Measurements from ENCODE around the gene TRERF1. TPM values are rescaled to one million over a fixed set of nuclear protein-coding genes. Genes with fewer than 3 reads are reported as not detected.
A peak's percentile ranks its signal among the peaks of the same experiment; 100 is the strongest.

TRERF1 gene
- total and polyA plus RNA-seq, 2 of the 8 experiments (the other 6 are each of a cell fraction or from before 2014, with no cell fraction given) = 10.8 to 21.5 TPM

DNA sequence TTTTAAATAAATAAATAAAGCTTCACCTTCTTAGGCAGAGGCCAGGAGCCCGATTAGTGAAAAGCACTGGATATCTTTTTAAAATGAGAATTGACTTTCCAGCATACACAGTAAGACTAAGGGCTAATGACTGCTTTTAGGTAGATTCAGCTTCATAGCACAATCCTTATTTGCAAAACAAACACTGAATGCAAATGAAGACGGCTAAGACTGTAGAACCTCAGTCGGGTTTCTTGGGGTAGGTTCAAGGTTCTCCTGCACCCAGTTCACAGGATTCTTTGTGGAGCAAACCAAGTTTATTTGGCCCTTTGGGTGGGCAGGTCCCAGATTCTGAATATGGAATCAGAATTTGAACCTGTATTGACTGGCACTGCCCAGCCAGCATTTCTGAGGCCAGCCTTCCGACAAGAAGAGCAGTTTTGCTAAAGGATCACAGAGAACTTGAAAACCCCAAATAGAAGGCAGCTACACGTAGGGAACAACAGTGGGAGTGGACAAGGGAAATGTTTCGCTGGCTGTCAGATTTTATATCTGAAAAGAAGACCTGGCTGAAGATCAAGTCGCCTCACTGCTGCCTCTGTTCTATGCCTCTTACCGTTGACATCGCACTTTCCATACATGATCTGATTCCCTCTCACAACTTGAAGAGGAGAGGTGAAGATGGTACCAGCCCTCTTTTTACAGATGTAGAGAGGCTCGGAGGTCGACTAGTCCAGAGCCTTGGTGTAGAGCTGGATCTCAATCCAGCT is 8.2 kb downstream of the TRERF1 start:
- Histone ChIP-seq H3K4ac (replicated peaks; ENCODE audit: insufficient read length, low read depth, low read length) (peak overlapping the region; percentile 12), H2BK20ac (ENCODE audit: low read length) (peak overlapping the region; percentile 83), H3K56ac (replicated peaks; ENCODE audit: insufficient read length, low read depth, low read length) (no peak overlapping the region), H2AFZ (ENCODE audit: low read length) (no peak overlapping the region), H3K27me3 (replicated peaks in 1 of 4; ENCODE audit: control insufficient read depth in 3 of 4, extremely low read depth in 1 of 4, insufficient read depth in 3 of 4, low read length in 3 of 4) (no peaks in the 10 kb centered on the region), H3K18ac (ENCODE audit: extremely low read depth, low read length) (peak overlapping the region; percentile 90), H2BK5ac (ENCODE audit: low read depth, low read length) (peak overlapping the region; percentile 84), H3K79me1 (ENCODE audit: low read depth, low read length) (peaks cover 14% of the 10 kb centered on the region), H3K9ac (replicated peaks in 1 of 4; ENCODE audit: extremely low read depth in 1 of 4, low read depth in 3 of 4, low read length in 3 of 4) (no peak overlapping the region; a peak in 1 of 7 replicates), H2AK5ac (ENCODE audit: low read depth, low read length) (peak overlapping the region; percentile 91; the same call in 1 of the 2 replicates), H3K27ac (ENCODE audit: low read depth, low read length) (no peak overlapping the region), H3K9me3 (ENCODE audit: insufficient read depth in 2 of 2, low read depth in 1 of 2, low read length in 1 of 2) (no peaks in the 10 kb centered on the region), H2BK15ac (ENCODE audit: low read length) (peak overlapping the region; percentile 78; the same call in 1 of the 2 replicates), H3K23me2 (ENCODE audit: low read depth, low read length) (peaks cover 5% of the 10 kb centered on the region), H3K4me2 (ENCODE audit: insufficient read depth in 1 of 2, low read depth in 2 of 2, low read length in 2 of 2) (peak overlapping the region; percentile 46 to 73), H3K36me3 (ENCODE audit: control insufficient read depth in 2 of 4, insufficient read depth in 4 of 4, low read length in 3 of 4) (no peaks in the 10 kb centered on the region), H4K5ac (ENCODE audit: insufficient read length, low read depth, low read length) (peak overlapping the region; percentile 65), H3K4me1 (replicated peaks in 1 of 4; ENCODE audit: control insufficient read depth in 3 of 4, insufficient read depth in 4 of 4, low read length in 3 of 4) (peaks cover 30 to 56% (median 42%) of the 10 kb centered on the region in 4 experiments), H2BK12ac (ENCODE audit: low read depth, low read length) (peak overlapping the region; percentile 88; the same call in 1 of the 2 replicates), H3K4me3 (ENCODE audit: extremely low read depth in 1 of 4, insufficient read depth in 2 of 4, low read depth in 3 of 4, low read length in 4 of 4) (peak overlapping the region in 1 of 4 experiments; percentile 54; a peak in 1 of 8 replicates), H4K20me1 (replicated peaks in 1 of 2; ENCODE audit: control insufficient read depth in 1 of 2, insufficient read depth in 2 of 2, low read length in 2 of 2) (peaks cover 0 to 5% of the 10 kb centered on the region in 2 experiments), H3K79me2 (ENCODE audit: control insufficient read depth in 1 of 2, insufficient read depth in 2 of 2, low read length in 2 of 2) (peaks cover 51 to 98% of the 10 kb centered on the region in 2 experiments), H2BK120ac (replicated peaks; ENCODE audit: low read depth, low read length) (no peak overlapping the region), H3K23ac (ENCODE audit: insufficient read length) (no peak overlapping the region), H3K14ac (ENCODE audit: insufficient read length) (no peak overlapping the region), H4K91ac (replicated peaks; ENCODE audit: insufficient read length, low read length) (peak overlapping the region; percentile 20), H4K8ac (ENCODE audit: extremely low read depth, insufficient read depth, low read length) (no peak overlapping the region)
- ChIA-PET POLR2A (ENCODE audit: partially characterized antibody) (interaction anchor here (0.8 to 6.2 kb wide), 7 partner anchors 8 to 181 kb away, joined by 3 to 88 read pairs (median 4); partner anchors contain the start of genes TRERF1 and UBR2), CTCF (ENCODE audit: partially characterized antibody) (interaction anchor here (1.3 to 3.5 kb wide), 5 partner anchors 10 to 105 kb away, joined by 3 to 19 read pairs (median 9); no protein-coding TSS in a partner anchor)
- TF ChIP-seq JUND (IDR thresholded peaks at IDR 0.05; ENCODE audit: low read length) = no peak
- TF ChIP-seq GABPA (IDR thresholded peaks at IDR 0.05; ENCODE audit: borderline replicate concordance, insufficient read depth, low read length) = no peak
- TF ChIP-seq SUZ12 (IDR thresholded peaks at IDR 0.05; ENCODE audit: low read length) = no peak
- TF ChIP-seq CREB1 (IDR thresholded peaks at IDR 0.05) = no peak
- no peak for TF ChIP-seq SIRT6 (IDR thresholded peaks at IDR 0.05; ENCODE audit: low read length)
- no peak for TF ChIP-seq EP300 (IDR thresholded peaks at IDR 0.05; ENCODE audit: borderline replicate concordance in 1 of 2, low read depth in 2 of 2, low read length in 2 of 2)
- TF ChIP-seq JUN (IDR thresholded peaks at IDR 0.05; ENCODE audit: low read depth, low read length) = no peak
- no peak for TF ChIP-seq MAFK (IDR thresholded peaks at IDR 0.05; ENCODE audit: low read depth, low read length)
- TF ChIP-seq, protein P1, sequence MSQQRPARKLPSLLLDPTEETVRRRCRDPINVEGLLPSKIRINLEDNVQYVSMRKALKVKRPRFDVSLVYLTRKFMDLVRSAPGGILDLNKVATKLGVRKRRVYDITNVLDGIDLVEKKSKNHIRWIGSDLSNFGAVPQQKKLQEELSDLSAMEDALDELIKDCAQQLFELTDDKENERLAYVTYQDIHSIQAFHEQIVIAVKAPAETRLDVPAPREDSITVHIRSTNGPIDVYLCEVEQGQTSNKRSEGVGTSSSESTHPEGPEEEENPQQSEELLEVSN (IDR thresholded peaks at IDR 0.05) = no peak
- TF ChIP-seq RBBP5 (IDR thresholded peaks at IDR 0.05; ENCODE audit: borderline replicate concordance, low read depth, low read length) = no peak
- FAIRE-seq (no peak), DNase-seq (ENCODE audit: low read depth in 1 of 2, low spot score in 2 of 2) (no peak)
- 56% methylated on average over 11 of the region's 11 CpGs; no CpG with 5 or more reads in 1 of the 2 experiments for WGBS, 2 experiments (ENCODE audit: extremely low coverage in 1 of 2, insufficient coverage in 1 of 2, insufficient read length in 1 of 2, insufficient replicate concordance in 2 of 2, low coverage in 1 of 2, low lambda C conversion rate in 2 of 2, missing lambda C conversion rate in 1 of 2)

Measured in H1 (cell line).